ENCODE data around the gene B4GALT6. TPM values are rescaled to one million over a fixed set of nuclear protein-coding genes. Genes with fewer than 3 reads are reported as not detected.

The B4GALT6 gene
- polyA plus RNA-seq, 1 donor from 2014 or later: 19.4 TPM

DNA sequence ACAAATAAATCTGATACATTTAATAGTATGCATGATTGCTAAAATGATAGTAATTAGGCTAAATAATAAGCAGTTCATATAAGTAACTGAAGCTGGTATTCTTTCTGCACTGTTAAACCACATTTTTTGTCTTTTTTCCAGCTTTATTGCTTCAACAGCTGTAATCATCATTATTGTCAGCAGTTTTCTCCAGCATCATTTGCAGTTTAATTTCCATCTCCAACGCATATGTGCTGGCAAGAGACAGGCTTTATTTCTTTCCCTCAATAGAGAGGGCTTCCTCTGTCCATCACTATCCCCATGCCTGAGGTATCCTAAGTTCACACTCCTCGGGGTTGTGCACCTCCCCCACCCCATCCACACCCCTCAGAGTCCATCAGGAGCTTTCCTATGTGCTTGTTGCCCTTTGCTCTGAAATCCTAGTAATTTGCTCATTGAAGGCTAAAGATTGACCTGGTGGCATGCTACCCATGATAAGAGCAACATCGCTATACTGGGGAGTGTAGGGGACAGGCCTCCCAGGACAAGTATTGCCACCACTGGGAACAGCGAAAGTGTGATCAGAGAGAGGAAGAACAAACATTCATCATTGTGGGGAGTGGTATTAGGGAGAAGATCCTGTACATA is 37.1 kb downstream of the B4GALT6 start:
- Histone ChIP-seq H3F3A (ENCODE audit: insufficient read depth, low read length, poor library complexity, severe bottlenecking) (no peaks in the 10 kb centered on the region), H3K36me3 (ENCODE audit: insufficient read depth, low read length) (no peaks in the 10 kb centered on the region), H3K4me3 (ENCODE audit: low read length) (no peak overlapping the region), H3K9me2 (ENCODE audit: insufficient read depth, low read length) (no peaks in the 10 kb centered on the region), H2AFZ (ENCODE audit: low read depth, low read length) (no peak overlapping the region), H3K27me3 (ENCODE audit: insufficient read depth, low read depth, low read length) (no peaks in the 10 kb centered on the region), H3K27ac (ENCODE audit: low read length) (no peak overlapping the region), H3K9me3 (ENCODE audit: low read length) (no peaks in the 10 kb centered on the region), H3K4me2 (ENCODE audit: low read length) (peak overlapping the region; percentile 10), H4K20me1 (ENCODE audit: insufficient read depth) (no peaks in the 10 kb centered on the region), H3K79me2 (replicated peaks; ENCODE audit: insufficient read depth, low read length) (peaks cover 4% of the 10 kb centered on the region), H3K9ac (ENCODE audit: low read length) (no peak overlapping the region)
- TF ChIP-seq CTCF (IDR thresholded peaks at IDR 0.05; ENCODE audit: poor library complexity, severe bottlenecking) (no peak), RAD21 (conservative IDR thresholded peaks at IDR 0.05) (no peak), POLR2AphosphoS5 (IDR thresholded peaks at IDR 0.05) (no peak), MXI1 (conservative IDR thresholded peaks at IDR 0.05; ENCODE audit: poor library complexity, severe bottlenecking) (no peak), REST (IDR thresholded peaks at IDR 0.05; ENCODE audit: borderline replicate concordance) (no peak), EZH2 (IDR thresholded peaks at IDR 0.05; ENCODE audit: borderline replicate concordance, insufficient read depth, low read length, poor library complexity, severe bottlenecking) (no peak), EP300 (conservative IDR thresholded peaks at IDR 0.05; ENCODE audit: poor library complexity, severe bottlenecking) (no peak), SMC3 (conservative IDR thresholded peaks at IDR 0.05; ENCODE audit: poor library complexity) (no peak), TAF1 (IDR thresholded peaks at IDR 0.05; ENCODE audit: low read depth) (no peak)

DNA sequence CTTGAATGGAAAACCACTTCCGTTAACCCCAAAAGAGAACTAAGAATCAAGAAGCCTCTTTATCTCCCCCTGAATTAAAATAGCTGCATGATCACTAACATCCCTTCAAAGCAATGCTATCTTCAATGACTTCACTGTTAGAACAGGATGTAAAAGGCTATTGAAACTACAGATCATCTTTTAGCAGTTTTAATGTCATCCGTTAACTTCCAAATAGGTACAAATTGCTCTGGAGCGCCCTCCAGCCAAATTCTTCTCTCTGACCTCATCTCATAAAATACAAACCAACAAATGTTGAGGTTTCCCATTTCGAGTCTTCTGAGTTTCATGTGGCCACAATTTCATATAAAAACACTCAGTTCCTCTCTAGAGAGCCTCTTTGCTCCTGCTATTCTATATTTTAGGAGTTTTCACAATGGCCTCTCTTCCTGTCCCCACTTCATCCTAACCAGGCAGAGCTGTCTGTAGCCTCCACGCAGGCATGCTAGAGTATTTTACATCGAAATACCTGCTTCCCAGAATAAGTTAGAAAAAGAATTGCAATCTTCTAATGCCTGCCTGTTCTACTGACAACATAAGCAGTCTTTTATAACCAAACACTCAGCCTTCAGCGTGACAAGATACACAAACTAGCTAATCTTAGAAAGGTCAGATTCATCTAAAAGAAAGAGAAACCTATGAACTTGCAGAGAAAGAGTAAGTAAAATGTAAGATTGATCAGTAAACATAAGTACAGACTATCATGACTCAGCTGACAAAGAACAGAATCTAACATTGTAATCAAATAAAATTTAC is 37.9 kb downstream of the B4GALT6 start:
- H2AFZ ChIP-seq (ENCODE audit: low read depth, low read length): no peak overlapping the region
- no peaks in the 10 kb centered on the region for H3K27me3 ChIP-seq (ENCODE audit: insufficient read depth, low read depth, low read length)
- H3K36me3 ChIP-seq (ENCODE audit: insufficient read depth, low read length): no peaks in the 10 kb centered on the region
- no peak overlapping the region for H3K9ac ChIP-seq (ENCODE audit: low read length)
- peaks cover 4% of the 10 kb centered on the region for H3K79me2 ChIP-seq (replicated peaks; ENCODE audit: insufficient read depth, low read length)
- TF ChIP-seq POLR2AphosphoS5 (IDR thresholded peaks at IDR 0.05) (no peak), TAF1 (IDR thresholded peaks at IDR 0.05; ENCODE audit: low read depth) (no peak), EZH2 (IDR thresholded peaks at IDR 0.05; ENCODE audit: borderline replicate concordance, insufficient read depth, low read length, poor library complexity, severe bottlenecking) (no peak), CTCF (IDR thresholded peaks at IDR 0.05; ENCODE audit: poor library complexity, severe bottlenecking) (no peak), RAD21 (conservative IDR thresholded peaks at IDR 0.05) (no peak)
- peak overlapping the region; percentile 10 for H3K4me2 ChIP-seq (ENCODE audit: low read length)
- no peaks in the 10 kb centered on the region for H3F3A ChIP-seq (ENCODE audit: insufficient read depth, low read length, poor library complexity, severe bottlenecking)
- H3K4me3 ChIP-seq (ENCODE audit: low read length): no peak overlapping the region
- H3K9me2 ChIP-seq (ENCODE audit: insufficient read depth, low read length): no peaks in the 10 kb centered on the region
- H3K9me3 ChIP-seq (ENCODE audit: low read length): no peaks in the 10 kb centered on the region
- no peak overlapping the region for H3K27ac ChIP-seq (ENCODE audit: low read length)
- H4K20me1 ChIP-seq (ENCODE audit: insufficient read depth): no peaks in the 10 kb centered on the region
